HG03175 (cell line): ENCODE measurements around the gene DGKA.
"Not testable (repeated sequence)": the region's sequence is repeated elsewhere in the genome, so short reads cannot be mapped to it uniquely, and the experiment has no call there.

Experiments
- ATAC-seq: cut with Tn5 transposase; IDR thresholded peaks from one replicate; pipeline ENCODE4 v1.9.1; 2021; ENCODE audit warnings: mild to moderate bottlenecking, moderate library complexity; ENCODE audit not compliant: unreplicated experiment

The DGKA gene

GRCh38 chr12:55966408-55967281 is 35.7 kb downstream of the DGKA start, which contains the start of gene CDK2:
CDK2 (plus strand) TSS chr12:55966830; CDS start chr12:55967009, 179 bp downstream.
- ATAC-seq: peak; percentile 97

- ATAC-seq: no peak
Measured at GRCh38 chr12:55969356-55969755, 38.4 kb downstream of the DGKA start.

GRCh38 chr12:55970775-55971174 is 39.8 kb downstream of the DGKA start:
- ATAC-seq: no peak

- ATAC-seq: no peak
Measured at GRCh38 chr12:55972042-55972441, 41.1 kb downstream of the DGKA start.

GRCh38 chr12:55972456-55972855 is 41.5 kb downstream of the DGKA start:
- no peak for ATAC-seq

GRCh38 chr12:55972911-55973598 is 42.1 kb downstream of the DGKA start:
- no peak for ATAC-seq

- peak; percentile 95 for ATAC-seq
Measured at GRCh38 chr12:55973599-55974307, 42.8 kb downstream of the DGKA start, which contains the start of gene RAB5B. RAB5B (plus strand) TSS chr12:55974078; CDS start chr12:55986961, 12,883 bp downstream.

GRCh38 chr12:55974308-55974730 is 43.4 kb downstream of the DGKA start:
- ATAC-seq: peak; percentile 19

- ATAC-seq: no peak
Measured at GRCh38 chr12:55978393-55978792, 47.4 kb downstream of the DGKA start.

GRCh38 chr12:55979069-55979468 is 48.1 kb downstream of the DGKA start:
- no peak for ATAC-seq

GRCh38 chr12:55981882-55982281 is 50.9 kb downstream of the DGKA start:
- ATAC-seq: not testable (repeated sequence)

- ATAC-seq: peak; percentile 91
Measured at GRCh38 chr12:55982319-55982936, 51.5 kb downstream of the DGKA start.

- no peak for ATAC-seq
Measured at GRCh38 chr12:55983232-55983842, 52.4 kb downstream of the DGKA start.

GRCh38 chr12:55984861-55985260 is 53.9 kb downstream of the DGKA start:
- ATAC-seq: no peak

GRCh38 chr12:55985341-55985740 is 54.4 kb downstream of the DGKA start:
- ATAC-seq: no peak

GRCh38 chr12:55985976-55986375 is 55.0 kb downstream of the DGKA start:
- ATAC-seq: not testable (repeated sequence)

GRCh38 chr12:55991110-55991509 is 60.1 kb downstream of the DGKA start:
- ATAC-seq: no peak

- no peak for ATAC-seq
Measured at GRCh38 chr12:55993230-55993853, 62.4 kb downstream of the DGKA start.

GRCh38 chr12:55995366-55995765 is 64.4 kb downstream of the DGKA start:
- no peak for ATAC-seq

- no peak for ATAC-seq
Measured at GRCh38 chr12:55996201-55996714, 65.3 kb downstream of the DGKA start.
